Heart right ventricle (tissue), 16 donors: Measurements from ENCODE around the gene GXYLT2. TPM values are rescaled to one million over a fixed set of nuclear protein-coding genes. Genes with fewer than 3 reads are reported as not detected.

Source experiments
- ATAC-seq, 8 donors: fragments of 200-7000 bp; cut with Tn5 transposase; one replicate each; pipeline ENCODE4 v1.9.1; 2020; ENCODE audit warnings: mild to moderate bottlenecking in 8 of 8, moderate library complexity in 8 of 8, moderate number of reproducible peaks in 1 of 8
- DNase-seq, 2 donors: peaks; one replicate each; pipeline ENCODE4 v3.0.0-alpha.2; 2020
- H3K27ac ChIP-seq, 10 donors: fragments of 200-600 bp; sonication (generic) in 2 of 10; one replicate each; pipeline versions ENCODE4 v1.5.0 to v1.8.0; 2020 to 2022; ENCODE audit warnings: mild to moderate bottlenecking in 3 of 10
- H3K27me3 ChIP-seq, 7 donors: fragments of 200-600 bp; one replicate each; pipeline ENCODE4 v1.8.0; 2021 to 2022; ENCODE audit warnings: mild to moderate bottlenecking in 2 of 7
- H3K36me3 ChIP-seq, 9 donors: fragments of 200-600 bp; sonication (generic) in 1 of 9; one replicate each; pipeline versions ENCODE4 v1.5.0 to v1.8.0; 2020 to 2022; ENCODE audit warnings: mild to moderate bottlenecking in 2 of 9
- H3K4me1 ChIP-seq, 9 donors: fragments of 200-600 bp; sonication (generic) in 1 of 9; one replicate each; pipeline versions ENCODE4 v1.5.0 to v1.8.0; 2020 to 2022; ENCODE audit warnings: mild to moderate bottlenecking in 4 of 9
- H3K4me3 ChIP-seq, 10 donors: fragments of 200-600 bp; sonication (generic) in 2 of 10; one replicate each; pipeline versions ENCODE4 v1.5.0 to v1.8.0; 2020 to 2022; ENCODE audit warnings: mild to moderate bottlenecking in 7 of 10, moderate library complexity in 2 of 10
- H3K9me3 ChIP-seq, 11 donors: fragments of 200-600 bp in 10 of 11; sonication (generic) in 2 of 11; one replicate each; pipeline versions ENCODE4 v1.5.0 to v1.8.0; 2013 to 2022; ENCODE audit warnings: mild to moderate bottlenecking in 2 of 11, control low read depth in 1 of 11, moderate library complexity in 1 of 11
- WGBS, 2 donors: extraction: QIAGEN DNeasy Blood & Tissue Kit; methylation state at CpG; one replicate each; pipeline ENCODE4 v1.1.7; 2013; ENCODE audit warnings: inconsistent platforms in 1 of 2; 5-methylcytosine and 5-hydroxymethylcytosine counted together
- intact Hi-C, 10 donors: fragments of 100-400 bp; cut with DNase I; formaldehyde crosslinking; loops; one replicate each; pipeline versions ENCODE4 v1.11.1 to v1.14.2; 2022
- polyA plus RNA-seq, 2 donors: library from polyadenylated mRNA; stranded (reverse); fragments of 200-250 nt; gene quantifications; one replicate each; pipeline ENCODE4 v1.2.3, GENCODE V29; 2013
- total RNA-seq, 10 donors: library from RNA; stranded (reverse); fragmentation: NEBNext Ultra II Directional in 3 of 10; extraction: Animal tissue kit (Norgen Biotek cat#: 25700) in 3 of 10; gene quantifications; one replicate each; pipeline versions ENCODE4 v1.2.1 to v1.2.4, GENCODE V29; 2021 to 2023
- TF ChIP-seq, protein P1 (sequence below), 9 donors: fragments of 200-600 bp; sonication (generic) in 2 of 9; IDR thresholded peaks; one replicate each; pipeline versions ENCODE4 v1.5.0 to v1.8.0; 2021 to 2022; ENCODE audit warnings: antibody characterized with exemption in 9 of 9, mild to moderate bottlenecking in 5 of 9, moderate library complexity in 1 of 9
- donor health status: Arrhythmogenic right ventricular cardiomyopathy.
- donor health status: ischemic (EF 13 %, LVEDD 7.1; RV severe dilation, severe dysfunction).
- donor health status: healthy with polysubstance abuse.
- donor health status: DM: no; HTN: yes; CAD: no.
- donor health status: DM: no; HTN: no; CAD: no.
- donor health status: ischemic (EF 25% LVEDD 6.9; RV normal size, moderate dysfunction).
- donor health status: ischemic (EF 25% LVEDD 5.7; RV mildly dilated, moderate dysfunction).
- donor health status: healthy.
- donor health status: DM: yes; HTN: yes; CAD: no.
- donor health status: Ischemic cardiomyopathy.
- donor health status: ischemic (EF 35%, LVEDD 5.7; RV mildly dilated, moderate dysfunction).
- donor health status: nonischemic (EF 11% LVEDD 7.7; RV severe dilation, severe dysfunction).
- donor health status: DM: yes; HTN: yes; CAD: no.
- donor health status: PGD.
- donor health status: ischemic (EF 29% LVEDD 5.4; RV normal size, mild dysfunction).
- donor health status: nonischemic (EF 23%, LVEDD 6.1; RV moderate dilation, normal function).

Gene GXYLT2
- total and polyA plus RNA-seq, 12 donors: 1.5 to 26.7 (median 13.9) TPM

DNA sequence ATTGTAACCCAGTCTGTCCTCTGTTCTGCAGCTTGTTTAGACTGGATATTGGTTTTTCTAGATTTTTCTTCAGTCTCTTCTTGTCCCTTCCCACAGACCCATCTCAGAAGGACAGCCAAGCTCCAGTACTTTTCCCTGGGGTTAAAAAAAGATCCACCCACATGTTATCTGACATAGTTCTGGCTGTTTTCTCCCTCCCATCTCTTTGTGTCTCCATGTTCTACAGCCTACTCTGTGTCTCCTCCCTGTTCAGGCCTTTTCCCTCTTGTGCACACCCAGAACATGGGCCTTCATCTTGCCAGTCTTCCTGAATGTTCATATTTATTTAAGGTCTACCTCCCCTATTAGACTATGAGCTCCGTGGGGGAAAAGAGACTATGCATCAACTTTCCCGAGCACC lies 103.7 kb downstream of the GXYLT2 start:
- Histone ChIP-seq H3K9me3 (no peaks in the 10 kb centered on the region), H3K27me3 (no peaks in the 10 kb centered on the region), H3K27ac (no peak overlapping the region), H3K4me1 (peaks cover 0 to 6% (median 4%) of the 10 kb centered on the region in 9 donors), H3K4me3 (no peak overlapping the region), H3K36me3 (no peaks in the 10 kb centered on the region)
- DNase-seq: no peak
- intact Hi-C loops: loop anchor here in 4 of 10 donors (5.0 to 10.0 kb wide), 4 partner anchors 44 to 147 kb away; partner anchors contain the start of gene SHQ1 (in 1 of the 4)
- TF ChIP-seq, protein P1, sequence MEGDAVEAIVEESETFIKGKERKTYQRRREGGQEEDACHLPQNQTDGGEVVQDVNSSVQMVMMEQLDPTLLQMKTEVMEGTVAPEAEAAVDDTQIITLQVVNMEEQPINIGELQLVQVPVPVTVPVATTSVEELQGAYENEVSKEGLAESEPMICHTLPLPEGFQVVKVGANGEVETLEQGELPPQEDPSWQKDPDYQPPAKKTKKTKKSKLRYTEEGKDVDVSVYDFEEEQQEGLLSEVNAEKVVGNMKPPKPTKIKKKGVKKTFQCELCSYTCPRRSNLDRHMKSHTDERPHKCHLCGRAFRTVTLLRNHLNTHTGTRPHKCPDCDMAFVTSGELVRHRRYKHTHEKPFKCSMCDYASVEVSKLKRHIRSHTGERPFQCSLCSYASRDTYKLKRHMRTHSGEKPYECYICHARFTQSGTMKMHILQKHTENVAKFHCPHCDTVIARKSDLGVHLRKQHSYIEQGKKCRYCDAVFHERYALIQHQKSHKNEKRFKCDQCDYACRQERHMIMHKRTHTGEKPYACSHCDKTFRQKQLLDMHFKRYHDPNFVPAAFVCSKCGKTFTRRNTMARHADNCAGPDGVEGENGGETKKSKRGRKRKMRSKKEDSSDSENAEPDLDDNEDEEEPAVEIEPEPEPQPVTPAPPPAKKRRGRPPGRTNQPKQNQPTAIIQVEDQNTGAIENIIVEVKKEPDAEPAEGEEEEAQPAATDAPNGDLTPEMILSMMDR (IDR thresholded peaks at IDR 0.05): no peak
- WGBS, 2 donors: 74 to 79% methylated on average over 2 of the region's 2 CpGs
- no peak for ATAC-seq

DNA sequence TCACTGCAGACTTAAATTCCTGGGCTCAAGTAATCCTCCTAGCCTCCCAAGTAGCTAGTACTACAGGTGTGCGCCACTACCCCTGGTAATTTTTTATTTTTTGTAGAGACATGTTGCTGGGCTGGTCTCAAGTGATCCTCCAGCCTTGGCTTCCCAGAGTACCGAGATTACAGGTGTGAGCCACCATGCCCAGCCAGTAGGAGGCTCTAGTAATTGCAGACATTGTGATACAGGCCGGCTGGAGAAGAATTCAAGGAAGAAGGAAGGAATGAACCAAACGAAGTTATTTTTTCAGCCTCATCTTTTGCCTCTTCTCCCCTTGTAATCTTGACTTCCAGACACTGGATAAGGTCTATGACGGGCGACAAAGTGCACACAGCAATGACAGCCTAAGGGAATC lies 105.5 kb downstream of the GXYLT2 start:
- ATAC-seq (no peak), DNase-seq (no peak)
- no peaks in the 10 kb centered on the region for H3K27me3 ChIP-seq
- H3K27ac ChIP-seq: no peak overlapping the region
- peaks cover 0 to 16% (median 11%) of the 10 kb centered on the region in 9 donors for H3K4me1 ChIP-seq
- TF ChIP-seq, protein P1 (IDR thresholded peaks at IDR 0.05): no peak
- no peaks in the 10 kb centered on the region for H3K9me3 ChIP-seq
- H3K4me3 ChIP-seq: no peak overlapping the region
- intact Hi-C loops: loop anchor here in 4 of 10 donors (5.0 to 10.0 kb wide), 4 partner anchors 46 to 149 kb away; partner anchors contain the start of gene SHQ1 (in 1 of the 4)
- WGBS, 2 donors: 73 to 75% methylated on average over 6 of the region's 6 CpGs
- peaks cover 0 to 4% (median 0%) of the 10 kb centered on the region in 9 donors for H3K36me3 ChIP-seq

DNA sequence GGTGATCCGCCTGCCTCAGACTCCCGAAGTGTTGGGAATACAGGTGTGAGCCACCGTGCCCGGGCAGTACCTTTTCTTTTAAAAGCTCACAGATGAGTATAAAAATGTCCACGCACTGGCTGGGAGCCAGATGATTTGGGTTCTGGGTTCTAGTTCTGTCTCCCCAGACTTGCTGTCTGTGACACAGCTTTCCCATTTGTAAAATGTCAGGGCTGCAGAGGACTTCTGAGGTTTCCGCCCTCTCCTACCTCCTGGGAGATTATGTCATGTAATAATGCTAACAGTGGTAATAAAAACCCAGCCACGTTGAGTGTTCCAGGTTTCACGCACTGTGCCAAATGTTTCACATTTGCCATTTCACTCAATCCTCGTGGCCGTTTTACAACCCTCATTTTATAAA lies 107.5 kb downstream of the GXYLT2 start:
- Histone ChIP-seq H3K4me1 (peaks cover 0 to 35% (median 29%) of the 10 kb centered on the region in 9 donors), H3K4me3 (no peak overlapping the region), H3K36me3 (peaks cover 0 to 24% (median 0%) of the 10 kb centered on the region in 9 donors), H3K9me3 (no peaks in the 10 kb centered on the region), H3K27ac (no peak overlapping the region), H3K27me3 (no peaks in the 10 kb centered on the region)
- WGBS, 2 donors: 85 to 87% methylated on average over 10 of the region's 10 CpGs
- ATAC-seq (no peak), DNase-seq (no peak)
- intact Hi-C loops: loop anchor here in 7 of 10 donors (5.0 to 10.0 kb wide), 9 partner anchors 33 to 151 kb away; partner anchors contain the start of gene SHQ1 (in 2 of the 7)
- TF ChIP-seq, protein P1 (IDR thresholded peaks at IDR 0.05): no peak

GRCh38 chr3:72996121-72996472 lies 108.3 kb downstream of the GXYLT2 start:
- Histone ChIP-seq H3K4me3 (peak overlapping the region in 9 of 10 donors; percentile 85 to 97 (median 92)), H3K4me1 (peaks cover 0 to 43% (median 36%) of the 10 kb centered on the region in 9 donors), H3K36me3 (peaks cover 0 to 31% (median 0%) of the 10 kb centered on the region in 9 donors), H3K27ac (peak overlapping the region; percentile 96 to 99 (median 98)), H3K9me3 (no peaks in the 10 kb centered on the region), H3K27me3 (no peaks in the 10 kb centered on the region)
- 78 to 80% methylated on average over 20 of the region's 20 CpGs for WGBS, 2 donors
- ATAC-seq (no peak), DNase-seq (peak; percentile 14 to 23)
- intact Hi-C loops: loop anchor here in 7 of 10 donors (2.0 to 10.0 kb wide), 10 partner anchors 34 to 151 kb away; partner anchors contain the start of gene SHQ1 (in 2 of the 7)
- TF ChIP-seq, protein P1 (IDR thresholded peaks at IDR 0.05): no peak
